ENCODE measurements around the gene KIZ. TPM values are rescaled to one million over a fixed set of nuclear protein-coding genes. Genes with fewer than 3 reads are reported as not detected.

KIZ gene
- total RNA-seq, 1 experiment from 2014 or later, result 9.1 TPM

- ChIA-PET CTCF (no interaction called here), POLR2A (ENCODE audit: low non-redundant PET) (interaction anchor here (0.6 kb wide), 1 partner anchor 54 kb away, joined by 3 read pairs; no protein-coding TSS in a partner anchor)
- DNase-seq (ENCODE audit: low spot score), result no peak
- TF ChIP-seq EZH2 (IDR thresholded peaks at IDR 0.05; ENCODE audit: borderline replicate concordance, low read depth, low read length, poor library complexity, severe bottlenecking) (no peak), CTCF (conservative IDR thresholded peaks at IDR 0.05; ENCODE audit: low read depth, low read length) (no peak)
- H3K36me3 ChIP-seq (ENCODE audit: insufficient read depth, low read length, poor library complexity, severe bottlenecking), result no peaks in the 10 kb centered on the region
- H3K4me1 ChIP-seq (ENCODE audit: insufficient read depth, low read length, poor library complexity, severe bottlenecking), result no peaks in the 10 kb centered on the region
- no peak overlapping the region for H3K27ac ChIP-seq (ENCODE audit: low read depth, low read length, poor library complexity, severe bottlenecking)
- intact Hi-C loops (cut with micrococcal nuclease; ENCODE audit: unreplicated experiment), result no loop called here
- H3K27me3 ChIP-seq (replicated peaks; ENCODE audit: insufficient read depth, low read depth, low read length, poor library complexity), result no peaks in the 10 kb centered on the region
- no peaks in the 10 kb centered on the region for H3K9me3 ChIP-seq (ENCODE audit: low read depth, low read length, poor library complexity, severe bottlenecking)
- no peak overlapping the region for H3K4me3 ChIP-seq (ENCODE audit: low read depth, low read length, poor library complexity, severe bottlenecking)
- no TSS peak for BruUV-seq (replicated peaks)
Observed at GRCh38 chr20:21154692-21155091, 28.8 kb downstream of the KIZ start.

GRCh38 chr20:21155268-21155667 lies 29.4 kb downstream of the KIZ start:
- no peak overlapping the region for H3K27ac ChIP-seq (ENCODE audit: low read depth, low read length, poor library complexity, severe bottlenecking)
- no peaks in the 10 kb centered on the region for H3K9me3 ChIP-seq (ENCODE audit: low read depth, low read length, poor library complexity, severe bottlenecking)
- no peak overlapping the region for H3K4me3 ChIP-seq (ENCODE audit: low read depth, low read length, poor library complexity, severe bottlenecking)
- POLR2A ChIA-PET (ENCODE audit: low non-redundant PET), result interaction anchor here (0.6 kb wide), 1 partner anchor 55 kb away, joined by 3 read pairs; no protein-coding TSS in a partner anchor
- CTCF ChIA-PET, result no interaction called here
- BruUV-seq (replicated peaks), result no TSS peak
- intact Hi-C loops (cut with micrococcal nuclease; ENCODE audit: unreplicated experiment), result no loop called here
- TF ChIP-seq CTCF (conservative IDR thresholded peaks at IDR 0.05; ENCODE audit: low read depth, low read length) (no peak), EZH2 (IDR thresholded peaks at IDR 0.05; ENCODE audit: borderline replicate concordance, low read depth, low read length, poor library complexity, severe bottlenecking) (no peak)
- no peaks in the 10 kb centered on the region for H3K36me3 ChIP-seq (ENCODE audit: insufficient read depth, low read length, poor library complexity, severe bottlenecking)
- H3K4me1 ChIP-seq (ENCODE audit: insufficient read depth, low read length, poor library complexity, severe bottlenecking), result no peaks in the 10 kb centered on the region
- H3K27me3 ChIP-seq (replicated peaks; ENCODE audit: insufficient read depth, low read depth, low read length, poor library complexity), result no peaks in the 10 kb centered on the region
- no peak for DNase-seq (ENCODE audit: low spot score)

GRCh38 chr20:21156266-21156665 lies 30.4 kb downstream of the KIZ start:
- H3K27ac ChIP-seq (ENCODE audit: low read depth, low read length, poor library complexity, severe bottlenecking), result no peak overlapping the region
- no TSS peak for BruUV-seq (replicated peaks)
- H3K9me3 ChIP-seq (ENCODE audit: low read depth, low read length, poor library complexity, severe bottlenecking), result no peaks in the 10 kb centered on the region
- H3K36me3 ChIP-seq (ENCODE audit: insufficient read depth, low read length, poor library complexity, severe bottlenecking), result no peaks in the 10 kb centered on the region
- DNase-seq (ENCODE audit: low spot score), result no peak
- H3K4me1 ChIP-seq (ENCODE audit: insufficient read depth, low read length, poor library complexity, severe bottlenecking), result no peaks in the 10 kb centered on the region
- intact Hi-C loops (cut with micrococcal nuclease; ENCODE audit: unreplicated experiment), result no loop called here
- TF ChIP-seq CTCF (conservative IDR thresholded peaks at IDR 0.05; ENCODE audit: low read depth, low read length) (no peak), EZH2 (IDR thresholded peaks at IDR 0.05; ENCODE audit: borderline replicate concordance, low read depth, low read length, poor library complexity, severe bottlenecking) (no peak)
- ChIA-PET POLR2A (ENCODE audit: low non-redundant PET) (interaction anchor here (0.6 kb wide), 1 partner anchor 12 kb away, joined by 4 read pairs; no protein-coding TSS in a partner anchor), CTCF (no interaction called here)
- H3K4me3 ChIP-seq (ENCODE audit: low read depth, low read length, poor library complexity, severe bottlenecking), result no peak overlapping the region
- no peaks in the 10 kb centered on the region for H3K27me3 ChIP-seq (replicated peaks; ENCODE audit: insufficient read depth, low read depth, low read length, poor library complexity)

Measured in A673 (cell line).